ENCODE data around the gene SMCO2. TPM values are rescaled to one million over a fixed set of nuclear protein-coding genes. Genes with fewer than 3 reads are reported as not detected.

Gene SMCO2
- total and polyA plus RNA-seq, 9 of the 15 experiments (the other 6 are each of a cell fraction or from before 2014, with no cell fraction given) = not detected

- Histone ChIP-seq H2AFZ (ENCODE audit: low read depth, low read length) (no peak overlapping the region), H3K4me3 (no peak overlapping the region), H3K27me3 (ENCODE audit: control insufficient read depth in 2 of 2, insufficient read depth in 2 of 2, low read length in 2 of 2) (peaks cover 4 to 10% of the 10 kb centered on the region in 2 experiments; a peak in 3 of 5 replicates), H3K27ac (ENCODE audit: extremely low read depth, low read depth, low read length) (no peak overlapping the region), H3K4me1 (replicated peaks in 1 of 2; ENCODE audit: control insufficient read depth in 2 of 2, insufficient read depth in 2 of 2, low read length in 2 of 2) (no peaks in the 10 kb centered on the region), H3K4me2 (ENCODE audit: insufficient read depth, low read length) (no peak overlapping the region), H3K9me1 (ENCODE audit: control insufficient read depth, insufficient read depth, low read length) (no peaks in the 10 kb centered on the region), H3K36me3 (ENCODE audit: control insufficient read depth, insufficient read depth, low read length) (no peaks in the 10 kb centered on the region), H3K9me3 (replicated peaks; ENCODE audit: control insufficient read depth, insufficient read depth, low read depth, low read length) (no peaks in the 10 kb centered on the region), H3K79me2 (ENCODE audit: control insufficient read depth, insufficient read depth, low read length) (no peaks in the 10 kb centered on the region), H3K9ac (ENCODE audit: insufficient read depth in 1 of 2, low read depth in 2 of 2, low read length in 2 of 2) (no peak overlapping the region), H4K20me1 (replicated peaks; ENCODE audit: control insufficient read depth, insufficient read depth, low read length) (no peaks in the 10 kb centered on the region)
- ATAC-seq (no peak), FAIRE-seq (no peak), DNase-seq (ENCODE audit: extremely low read depth in 1 of 4, low spot score in 3 of 4) (no peak)
- WGBS (ENCODE audit: insufficient coverage, low coverage, missing lambda C conversion rate) = under 1% methylated on average over 6 of the region's 6 CpGs
- TF ChIP-seq ZNF699 (CRISPR knock-in tag; IDR thresholded peaks at IDR 0.05; ENCODE audit: insufficient replicate concordance) = no peak
- TF ChIP-seq POLR2B (IDR thresholded peaks at IDR 0.05; ENCODE audit: low read depth, partially characterized antibody) = no peak
- TF ChIP-seq GATAD2B (IDR thresholded peaks at IDR 0.05; ENCODE audit: borderline replicate concordance) = no peak
- no peak for TF ChIP-seq SMAD2 (IDR thresholded peaks at IDR 0.05; ENCODE audit: low read depth, low read length)
- no peak for TF ChIP-seq DLX4 (CRISPR knock-in tag; IDR thresholded peaks at IDR 0.05)
- no peak for TF ChIP-seq ZNF140 (CRISPR knock-in tag; IDR thresholded peaks at IDR 0.05)
- TF ChIP-seq U2AF1 (optimal IDR thresholded peaks at IDR 0.05; ENCODE audit: low read depth, low read length) = no peak
- TF ChIP-seq, protein P1, sequence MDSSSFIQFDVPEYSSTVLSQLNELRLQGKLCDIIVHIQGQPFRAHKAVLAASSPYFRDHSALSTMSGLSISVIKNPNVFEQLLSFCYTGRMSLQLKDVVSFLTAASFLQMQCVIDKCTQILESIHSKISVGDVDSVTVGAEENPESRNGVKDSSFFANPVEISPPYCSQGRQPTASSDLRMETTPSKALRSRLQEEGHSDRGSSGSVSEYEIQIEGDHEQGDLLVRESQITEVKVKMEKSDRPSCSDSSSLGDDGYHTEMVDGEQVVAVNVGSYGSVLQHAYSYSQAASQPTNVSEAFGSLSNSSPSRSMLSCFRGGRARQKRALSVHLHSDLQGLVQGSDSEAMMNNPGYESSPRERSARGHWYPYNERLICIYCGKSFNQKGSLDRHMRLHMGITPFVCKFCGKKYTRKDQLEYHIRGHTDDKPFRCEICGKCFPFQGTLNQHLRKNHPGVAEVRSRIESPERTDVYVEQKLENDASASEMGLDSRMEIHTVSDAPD (CRISPR knock-in tag; IDR thresholded peaks at IDR 0.05) = no peak
- no peak for TF ChIP-seq CBX3 (IDR thresholded peaks at IDR 0.05; ENCODE audit: borderline replicate concordance in 1 of 2, low read length in 2 of 2)
- TF ChIP-seq POLR2AphosphoS5 (IDR thresholded peaks at IDR 0.05; ENCODE audit: control insufficient read depth, insufficient read depth, low read depth, low read length) = no peak
- TF ChIP-seq PHB (CRISPR knock-in tag; IDR thresholded peaks at IDR 0.05) = no peak
- TF ChIP-seq MITF (IDR thresholded peaks at IDR 0.05) = no peak
- intact Hi-C loops (cut with micrococcal nuclease) (no loop called here), in situ Hi-C loops (cut with MboI) (no loop called here)
- no TSS peak for BruUV-seq (replicated peaks)
- POLR2A ChIA-PET = interaction anchor here (1.0 kb wide), 1 partner anchor 12 kb away, joined by 3 read pairs; no protein-coding TSS in a partner anchor
- CTCF ChIA-PET (ENCODE audit: low intra/inter-chr PET ratio) = interaction anchor here (0.6 kb wide), 1 partner anchor 21 kb away, joined by 3 read pairs; no protein-coding TSS in a partner anchor
Measured at GRCh38 chr12:27449026-27449425, 2.5 kb downstream of the SMCO2 start.

Data from K562 (cell line).